GM19023 (cell line): ENCODE results near the gene SEMA3G.

Experiments
- ATAC-seq: cut with Tn5 transposase; IDR thresholded peaks from one replicate; pipeline ENCODE4 v1.9.1; 2021; ENCODE audit warnings: mild to moderate bottlenecking, moderate library complexity; ENCODE audit not compliant: unreplicated experiment

The SEMA3G gene

GRCh38 chr3:52444860-52445793 is at the start of gene SEMA3G:
SEMA3G (minus strand) TSS chr3:52445103; CDS start chr3:52445027, 76 bp downstream.
- ATAC-seq: peak; percentile 82

- ATAC-seq: no peak
These were observed 49.5 kb upstream of the SEMA3G start for GRCh38 chr3:52494445-52494844.

- no peak for ATAC-seq
These were observed 48.5 kb upstream of the SEMA3G start for GRCh38 chr3:52493232-52494017.

- no peak for ATAC-seq
These were observed 47.2 kb upstream of the SEMA3G start for GRCh38 chr3:52492059-52492458.

GRCh38 chr3:52490939-52491526 is 46.1 kb upstream of the SEMA3G start:
- no peak for ATAC-seq

- no peak for ATAC-seq
These were observed 45.4 kb upstream of the SEMA3G start for GRCh38 chr3:52490035-52490938.

GRCh38 chr3:52489453-52489852 is 44.5 kb upstream of the SEMA3G start:
- ATAC-seq: no peak

GRCh38 chr3:52488746-52489145 is 43.8 kb upstream of the SEMA3G start:
- no peak for ATAC-seq

GRCh38 chr3:52487788-52488691 is 43.1 kb upstream of the SEMA3G start:
- no peak for ATAC-seq

- ATAC-seq: no peak
These were observed 42.3 kb upstream of the SEMA3G start for GRCh38 chr3:52487050-52487787.

- no peak for ATAC-seq
These were observed 40.0 kb upstream of the SEMA3G start for GRCh38 chr3:52484680-52485461.

- ATAC-seq: no peak
These were observed 38.9 kb upstream of the SEMA3G start for GRCh38 chr3:52483577-52484381.

- no peak for ATAC-seq
These were observed 38.2 kb upstream of the SEMA3G start for GRCh38 chr3:52483081-52483480.

GRCh38 chr3:52481819-52482521 is 37.1 kb upstream of the SEMA3G start:
- ATAC-seq: no peak

- no peak for ATAC-seq
These were observed 36.1 kb upstream of the SEMA3G start for GRCh38 chr3:52480768-52481715.
